H1 (cell line): ENCODE data around the gene TLNRD1. TPM values are rescaled to one million over a fixed set of nuclear protein-coding genes. Genes with fewer than 3 reads are reported as not detected.

Source experiments
- CTCF ChIA-PET: fragments of 300-600 bp; sonication (Branson Sonifier 250); formaldehyde crosslinking; loops from one replicate; lab custom pipeline; 2021; ENCODE audit not compliant: partially characterized antibody; lab: Charles Lee
- POLR2A ChIA-PET: fragments of 300-600 bp; sonication (Branson Sonifier 250); formaldehyde crosslinking; loops from one replicate; lab custom pipeline; 2021; ENCODE audit warnings: inconsistent platforms; ENCODE audit not compliant: partially characterized antibody; lab: Charles Lee
- DNase-seq, 2 experiments: peaks; one replicate each; pipeline versions ENCODE4 v3.0.0 to v3.0.0-alpha.2; 2010 to 2022; ENCODE audit warnings: low spot score in 2 of 2, low read depth in 1 of 2, mixed read lengths in 1 of 2
- FAIRE-seq: peaks from 2 replicates; lab custom pipeline; 2011; peaks lifted over from hg19 to GRCh38; lab: Jason Lieb, UNC
- H2AFZ ChIP-seq: 2 replicates; pipeline ENCODE4 v1.8.1; 2012; ENCODE audit warnings: low read length, inconsistent platforms
- H2AK5ac ChIP-seq: 2 replicates; pipeline ENCODE4 v1.6.1; 2013; ENCODE audit warnings: low read depth, low read length
- H2BK120ac ChIP-seq: replicated peaks from 2 replicates; pipeline ENCODE3; 2013; ENCODE audit warnings: low read depth, low read length, inconsistent platforms
- H2BK12ac ChIP-seq: 2 replicates; pipeline ENCODE4 v1.6.1; 2013; ENCODE audit warnings: low read depth, low read length
- H2BK15ac ChIP-seq: 2 replicates; pipeline ENCODE4 v1.6.1; 2013; ENCODE audit warnings: low read length
- H2BK20ac ChIP-seq: 2 replicates; pipeline ENCODE4 v1.6.1; 2013; ENCODE audit warnings: low read length
- H2BK5ac ChIP-seq: 2 replicates; pipeline ENCODE4 v1.6.1; 2013; ENCODE audit warnings: low read depth, low read length
- H3K14ac ChIP-seq: 2 replicates; pipeline ENCODE4 v1.6.1; 2013; ENCODE audit warnings: inconsistent platforms; ENCODE audit not compliant: insufficient read length
- H3K18ac ChIP-seq: 2 replicates; pipeline ENCODE4 v1.6.1; 2013; ENCODE audit warnings: low read length; ENCODE audit errors: extremely low read depth
- H3K23ac ChIP-seq: 2 replicates; pipeline ENCODE4 v1.6.1; 2013; ENCODE audit warnings: inconsistent platforms; ENCODE audit not compliant: insufficient read length
- H3K23me2 ChIP-seq: 2 replicates; pipeline ENCODE4 v1.6.1; 2013; ENCODE audit warnings: low read depth, low read length
- H3K27ac ChIP-seq: 2 replicates; pipeline ENCODE4 v1.6.1; 2011; ENCODE audit warnings: low read depth, low read length, inconsistent platforms
- H3K27me3 ChIP-seq, 4 experiments: replicated peaks in 1 of 4; 1 replicate in 1 of 4; 2 replicates in 3 of 4; pipeline versions ENCODE4 v1.6.1 to v1.8.1; 2011 to 2013; ENCODE audit warnings: low read length in 3 of 4, mild to moderate bottlenecking in 3 of 4, inconsistent platforms in 2 of 4, mixed read lengths in 2 of 4, moderate library complexity in 1 of 4; ENCODE audit not compliant: control insufficient read depth in 3 of 4, insufficient read depth in 3 of 4; ENCODE audit errors: extremely low read depth in 1 of 4
- H3K36me3 ChIP-seq, 4 experiments: 2 replicates each; pipeline versions ENCODE4 v1.6.1 to v1.8.1; 2011 to 2013; ENCODE audit warnings: mild to moderate bottlenecking in 4 of 4, low read length in 3 of 4, moderate library complexity in 2 of 4, control low read depth in 1 of 4, inconsistent platforms in 1 of 4; ENCODE audit not compliant: insufficient read depth in 4 of 4, control insufficient read depth in 2 of 4
- H3K4ac ChIP-seq: replicated peaks from 2 replicates; pipeline ENCODE3; 2013; ENCODE audit warnings: low read length, low read depth, mixed read lengths, inconsistent platforms; ENCODE audit not compliant: insufficient read length
- H3K4me1 ChIP-seq, 4 experiments: replicated peaks in 1 of 4; 1 replicate in 1 of 4; 2 replicates in 3 of 4; pipeline versions ENCODE4 v1.6.1 to v1.8.1; 2011 to 2013; ENCODE audit warnings: low read length in 3 of 4, inconsistent platforms in 2 of 4, mixed read lengths in 1 of 4; ENCODE audit not compliant: insufficient read depth in 4 of 4, control insufficient read depth in 3 of 4
- H3K4me2 ChIP-seq, 2 experiments: 2 replicates each; pipeline versions ENCODE4 v1.6.1 to v1.8.1; 2011 to 2013; ENCODE audit warnings: low read depth in 2 of 2, low read length in 2 of 2, control low read depth in 1 of 2, inconsistent platforms in 1 of 2, mild to moderate bottlenecking in 1 of 2; ENCODE audit not compliant: insufficient read depth in 1 of 2
- H3K4me3 ChIP-seq, 4 experiments: fragments of 200-600, 300-600 bp in 1 of 4; sonication (generic), shearing (Covaris generic), sonication (Bioruptor Twin) in 1 of 4; 2 replicates each; pipeline versions ENCODE4 v1.5.1 to v1.8.1; 2011 to 2016; ENCODE audit warnings: low read length in 4 of 4, low read depth in 3 of 4, control low read depth in 2 of 4, inconsistent platforms in 2 of 4, mild to moderate bottlenecking in 2 of 4, mixed read lengths in 1 of 4, moderate library complexity in 1 of 4; ENCODE audit not compliant: insufficient read depth in 2 of 4; ENCODE audit errors: extremely low read depth in 1 of 4
- H3K56ac ChIP-seq: replicated peaks from 2 replicates; pipeline ENCODE3; 2013; ENCODE audit warnings: low read depth, mild to moderate bottlenecking, mixed read lengths, low read length, inconsistent platforms; ENCODE audit not compliant: insufficient read length
- H3K79me1 ChIP-seq: 2 replicates; pipeline ENCODE4 v1.6.1; 2013; ENCODE audit warnings: low read depth, low read length, control low read depth
- H3K79me2 ChIP-seq, 2 experiments: 2 replicates each; pipeline versions ENCODE4 v1.6.1 to v1.8.1; 2012 to 2013; ENCODE audit warnings: low read length in 2 of 2, mild to moderate bottlenecking in 2 of 2, inconsistent platforms in 1 of 2; ENCODE audit not compliant: insufficient read depth in 2 of 2, control insufficient read depth in 1 of 2
- H3K9ac ChIP-seq, 4 experiments: replicated peaks in 1 of 4; 1 replicate in 1 of 4; 2 replicates in 3 of 4; pipeline versions ENCODE4 v1.6.1 to v1.8.1; 2011 to 2013; ENCODE audit warnings: low read depth in 3 of 4, low read length in 3 of 4, control low read depth in 2 of 4, mild to moderate bottlenecking in 2 of 4, moderate library complexity in 2 of 4, inconsistent platforms in 1 of 4; ENCODE audit errors: extremely low read depth in 1 of 4
- H3K9me3 ChIP-seq, 2 experiments: 2 replicates each; pipeline versions ENCODE4 v1.6.1 to v1.8.1; 2012 to 2013; ENCODE audit warnings: mild to moderate bottlenecking in 2 of 2, moderate library complexity in 2 of 2, control low read depth in 1 of 2, inconsistent platforms in 1 of 2, low read depth in 1 of 2, low read length in 1 of 2, mixed read lengths in 1 of 2; ENCODE audit not compliant: insufficient read depth in 2 of 2
- H4K20me1 ChIP-seq, 2 experiments: replicated peaks in 1 of 2; 2 replicates each; pipeline versions ENCODE3 to v1.8.1; 2011 to 2013; ENCODE audit warnings: inconsistent platforms in 2 of 2, low read length in 2 of 2, mild to moderate bottlenecking in 1 of 2; ENCODE audit not compliant: insufficient read depth in 2 of 2, control insufficient read depth in 1 of 2
- H4K5ac ChIP-seq: 2 replicates; pipeline ENCODE4 v1.6.1; 2013; ENCODE audit warnings: low read length, low read depth, mixed read lengths, inconsistent platforms; ENCODE audit not compliant: insufficient read length
- H4K8ac ChIP-seq: 2 replicates; pipeline ENCODE4 v1.8.0; 2013; ENCODE audit warnings: mild to moderate bottlenecking, moderate library complexity, low read length, inconsistent platforms; ENCODE audit not compliant: insufficient read depth; ENCODE audit errors: extremely low read depth
- H4K91ac ChIP-seq: replicated peaks from 2 replicates; pipeline ENCODE3; 2013; ENCODE audit warnings: low read length, mixed read lengths, inconsistent platforms; ENCODE audit not compliant: insufficient read length
- CHD1 ChIP-seq: IDR thresholded peaks from 2 replicates; pipeline ENCODE4 v1.6.1; 2012; ENCODE audit warnings: low read depth, low read length, improper control_type of control experiment
- CTBP2 ChIP-seq: IDR thresholded peaks from 2 replicates; pipeline ENCODE4 v1.7.0; 2011; ENCODE audit warnings: borderline replicate concordance, mild to moderate bottlenecking, moderate library complexity, mixed read lengths, low read length; ENCODE audit not compliant: insufficient read depth, insufficient read length
- FOSL1 ChIP-seq: IDR thresholded peaks from 2 replicates; pipeline ENCODE4 v1.6.1; 2011; ENCODE audit warnings: mild to moderate bottlenecking, low read depth, low read length, moderate library complexity; ENCODE audit not compliant: insufficient read depth
- GTF2F1 ChIP-seq: IDR thresholded peaks from 2 replicates; pipeline ENCODE4 v1.6.1; 2012; ENCODE audit warnings: low read depth, low read length, improper control_type of control experiment, borderline replicate concordance
- HDAC6 ChIP-seq: IDR thresholded peaks from one replicate; pipeline ENCODE4 v1.7.1; 2012; ENCODE audit warnings: low read depth, mild to moderate bottlenecking, inconsistent platforms, low read length, moderate library complexity
- JUND ChIP-seq: IDR thresholded peaks from 2 replicates; pipeline ENCODE4 v1.6.1; 2011; ENCODE audit warnings: mild to moderate bottlenecking, improper control_type of control experiment, low read length
- KDM4A ChIP-seq: IDR thresholded peaks from one replicate; pipeline ENCODE4 v1.7.1; 2012; ENCODE audit warnings: low read depth, mild to moderate bottlenecking, moderate library complexity, low read length, inconsistent platforms; ENCODE audit not compliant: severe bottlenecking
- NRF1 ChIP-seq: IDR thresholded peaks from 2 replicates; pipeline ENCODE4 v1.6.1; 2011; ENCODE audit warnings: mild to moderate bottlenecking, low read depth, low read length, improper control_type of control experiment
- PHF8 ChIP-seq: fragments of 200-600 bp; sonication (generic); conservative IDR thresholded peaks from 2 replicates; pipeline ENCODE4 v1.7.1; 2012; ENCODE audit warnings: low read depth, mild to moderate bottlenecking, inconsistent platforms, low read length, moderate library complexity
- POU5F1 ChIP-seq: IDR thresholded peaks from 2 replicates; pipeline ENCODE4 v1.6.1; 2011; ENCODE audit warnings: low read depth, mild to moderate bottlenecking, low read length, moderate library complexity
- RFX5 ChIP-seq: IDR thresholded peaks from 2 replicates; pipeline ENCODE4 v1.6.1; 2011; ENCODE audit warnings: low read depth, low read length, improper control_type of control experiment, borderline replicate concordance
- SRF ChIP-seq: IDR thresholded peaks from 2 replicates; pipeline ENCODE4 v1.6.1; 2011; ENCODE audit warnings: mild to moderate bottlenecking, low read depth, low read length, moderate library complexity
- TAF7 ChIP-seq: optimal IDR thresholded peaks from 2 replicates; pipeline ENCODE3; 2011; ENCODE audit warnings: low read depth, mild to moderate bottlenecking, inconsistent platforms, low read length, moderate library complexity, borderline replicate concordance
- WGBS, 2 experiments: shearing (Covaris generic) in 1 of 2; methylation state at CpG; one replicate each; pipeline versions ENCODE4 v1.1.6 to v1.1.7; 2013 to 2015; ENCODE audit warnings: low lambda C conversion rate in 2 of 2, mixed read lengths in 2 of 2, inconsistent platforms in 1 of 2, low coverage in 1 of 2, missing lambda C conversion rate in 1 of 2; ENCODE audit not compliant: insufficient replicate concordance in 2 of 2, insufficient coverage in 1 of 2, insufficient read length in 1 of 2; ENCODE audit errors: extremely low coverage in 1 of 2, missing lambda C conversion rate in 1 of 2; 5-methylcytosine and 5-hydroxymethylcytosine counted together
- polyA plus RNA-seq, 7 experiments: library from polyadenylated mRNA; depleted of rRNA in 3 of 7; stranded (reverse) in 5 of 7; unstranded in 2 of 7; fragments of >200 nt in 5 of 7; fragments of 200-250 nt in 2 of 7; gene quantifications; 1 replicate in 5 of 7; 2 replicates in 1 of 7; 4 replicates in 1 of 7; pipeline versions ENCODE4 v1.2.1 to v1.2.3, GENCODE V29; 2011 to 2013; ENCODE audit warnings: missing spikeins in 2 of 7, mixed read lengths in 2 of 7
- total RNA-seq: library from RNA; stranded (reverse); fragmentation: NEBNext Ultra II Directional; extraction: Animal tissue kit (Norgen Biotek cat#: 25700); gene quantifications from 2 replicates; pipeline ENCODE4 v1.2.1, GENCODE V29; 2021
- TF ChIP-seq, protein P1 (sequence below): IDR thresholded peaks from 2 replicates; pipeline ENCODE4 v1.6.1; 2011; ENCODE audit warnings: low read depth, mild to moderate bottlenecking, low read length; ENCODE audit not compliant: insufficient read depth

The TLNRD1 gene
- total and polyA plus RNA-seq, 2 of the 8 experiments (the other 6 are each of a cell fraction or from before 2014, with no cell fraction given) = 12.2 to 20.5 TPM

DNA sequence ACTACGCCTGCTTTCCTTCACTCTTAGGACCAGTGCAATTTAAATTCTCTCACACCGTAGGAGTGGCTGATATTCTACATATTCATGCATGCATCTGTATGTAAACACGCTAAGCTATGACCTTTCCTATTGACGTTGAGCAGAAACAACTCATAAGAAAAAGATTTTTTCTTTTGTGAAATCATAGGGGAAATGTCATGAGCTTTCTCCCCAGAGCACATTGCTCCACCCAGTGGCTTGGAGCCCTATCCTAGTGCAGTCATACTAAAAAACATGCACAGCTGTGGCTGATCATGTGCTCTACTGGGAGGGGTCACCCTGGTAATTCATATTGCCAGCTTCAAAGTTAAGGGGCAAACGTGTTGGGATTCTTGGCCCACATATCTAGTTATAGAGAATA is 9.3 kb upstream of the TLNRD1 start:
- no peak overlapping the region for H3K4me3 ChIP-seq
- H4K8ac ChIP-seq = no peak overlapping the region
- H3K79me1 ChIP-seq = peaks cover 5% of the 10 kb centered on the region
- H2AK5ac ChIP-seq = no peak overlapping the region
- H3K14ac ChIP-seq = no peak overlapping the region
- no peaks in the 10 kb centered on the region for H4K20me1 ChIP-seq
- ChIA-PET POLR2A (interaction anchor here (1.3 to 2.9 kb wide), 2 partner anchors 10 to 12 kb away, joined by 6 to 10 read pairs; no protein-coding TSS in a partner anchor), CTCF (interaction anchor here (0.8 to 2.5 kb wide), 6 partner anchors 9 to 275 kb away, joined by 3 to 8 read pairs (median 4); no protein-coding TSS in a partner anchor)
- H4K5ac ChIP-seq = no peak overlapping the region
- H3K23me2 ChIP-seq = peaks cover 4% of the 10 kb centered on the region
- H3K27ac ChIP-seq = no peak overlapping the region
- no peak overlapping the region for H3K4ac ChIP-seq
- peaks cover 21 to 30% of the 10 kb centered on the region in 2 experiments for H3K79me2 ChIP-seq
- peaks cover 0 to 4% (median 2%) of the 10 kb centered on the region in 4 experiments; a peak in 2 of 7 replicates for H3K4me1 ChIP-seq
- H2BK120ac ChIP-seq = no peak overlapping the region
- no peak overlapping the region for H2AFZ ChIP-seq
- no peak overlapping the region for H2BK12ac ChIP-seq
- no peak overlapping the region for H3K4me2 ChIP-seq
- H3K56ac ChIP-seq = no peak overlapping the region
- no peak for DNase-seq
- no peak overlapping the region for H2BK5ac ChIP-seq
- H2BK20ac ChIP-seq = no peak overlapping the region
- no peaks in the 10 kb centered on the region for H3K27me3 ChIP-seq
- no peak overlapping the region for H3K23ac ChIP-seq
- no peak overlapping the region for H3K9ac ChIP-seq
- no peak for FAIRE-seq
- 83% methylated on average over 5 of the region's 5 CpGs; no CpG with 5 or more reads in 1 of the 2 experiments for WGBS, 2 experiments
- H4K91ac ChIP-seq = no peak overlapping the region
- H3K18ac ChIP-seq = no peak overlapping the region
- H2BK15ac ChIP-seq = no peak overlapping the region
- no peaks in the 10 kb centered on the region for H3K36me3 ChIP-seq
- H3K9me3 ChIP-seq = no peaks in the 10 kb centered on the region
- no peak for TF ChIP-seq JUND
- no peak for TF ChIP-seq KDM4A
- TF ChIP-seq CHD1 = no peak
- TF ChIP-seq TAF7 = no peak
- TF ChIP-seq CTBP2 = no peak
- no peak for TF ChIP-seq HDAC6
- TF ChIP-seq FOSL1 = no peak
- no peak for TF ChIP-seq SRF
- TF ChIP-seq GTF2F1 = no peak
- no peak for TF ChIP-seq RFX5
- no peak for TF ChIP-seq NRF1
- no peak for TF ChIP-seq PHF8
- TF ChIP-seq, protein P1, sequence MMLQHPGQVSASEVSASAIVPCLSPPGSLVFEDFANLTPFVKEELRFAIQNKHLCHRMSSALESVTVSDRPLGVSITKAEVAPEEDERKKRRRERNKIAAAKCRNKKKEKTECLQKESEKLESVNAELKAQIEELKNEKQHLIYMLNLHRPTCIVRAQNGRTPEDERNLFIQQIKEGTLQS = no peak
- TF ChIP-seq POU5F1 = no peak
